Keratinocyte (primary cell): ENCODE results near the gene KLF11. TPM values are rescaled to one million over a fixed set of nuclear protein-coding genes. Genes with fewer than 3 reads are reported as not detected.

Experiments used
- DNase-seq: peaks from one replicate; pipeline ENCODE4 v3.0.0-alpha.2; 2011; ENCODE audit warnings: low read depth, missing footprints, low spot score
- FAIRE-seq: peaks from 2 replicates; lab custom pipeline; 2011; peaks lifted over from hg19 to GRCh38; lab: Jason Lieb, UNC
- H2AFZ ChIP-seq: 2 replicates; pipeline ENCODE4 v1.6.0; 2012; ENCODE audit warnings: low read length, control low read depth, inconsistent platforms; ENCODE audit not compliant: control insufficient read depth
- H3K27ac ChIP-seq: 2 replicates; pipeline ENCODE4 v1.5.1; 2011; ENCODE audit warnings: low read length; ENCODE audit not compliant: control insufficient read depth, insufficient read depth
- H3K27me3 ChIP-seq: 3 replicates; pipeline ENCODE4 v1.6.0; 2011; ENCODE audit warnings: low read length; ENCODE audit not compliant: control insufficient read depth, insufficient read depth; ENCODE audit errors: extremely low read depth
- H3K36me3 ChIP-seq, 2 experiments: 2 replicates in 1 of 2; 3 replicates in 1 of 2; pipeline ENCODE4 v1.5.1; 2011; ENCODE audit warnings: low read length in 2 of 2, mild to moderate bottlenecking in 1 of 2; ENCODE audit not compliant: control insufficient read depth in 2 of 2, insufficient read depth in 2 of 2; ENCODE audit errors: extremely low read depth in 1 of 2
- H3K4me1 ChIP-seq: 3 replicates; pipeline ENCODE4 v1.5.1; 2011; ENCODE audit warnings: low read length; ENCODE audit not compliant: control insufficient read depth, insufficient read depth; ENCODE audit errors: extremely low read depth
- H3K4me2 ChIP-seq: 3 replicates; pipeline ENCODE4 v1.6.0; 2011; ENCODE audit warnings: low read depth, low read length; ENCODE audit not compliant: control insufficient read depth, insufficient read depth; ENCODE audit errors: extremely low read depth
- H3K4me3 ChIP-seq, 3 experiments: fragments of 200-600 bp in 1 of 3; sonication (generic) in 1 of 3; 2 replicates in 2 of 3; 3 replicates in 1 of 3; pipeline ENCODE4 v1.5.1; 2011 to 2016; ENCODE audit warnings: low read length in 3 of 3, mild to moderate bottlenecking in 3 of 3, control low read depth in 2 of 3, inconsistent platforms in 1 of 3, low read depth in 1 of 3, mixed read lengths in 1 of 3, mixed run types in 1 of 3, moderate library complexity in 1 of 3; ENCODE audit not compliant: control insufficient read depth in 2 of 3, insufficient read depth in 2 of 3; ENCODE audit errors: extremely low read depth in 1 of 3
- H3K79me2 ChIP-seq: 2 replicates; pipeline ENCODE4 v1.6.0; 2012; ENCODE audit warnings: low read length; ENCODE audit not compliant: control insufficient read depth, insufficient read depth
- H3K9ac ChIP-seq: 3 replicates; pipeline ENCODE4 v1.6.0; 2011; ENCODE audit warnings: low read length; ENCODE audit not compliant: control insufficient read depth, insufficient read depth; ENCODE audit errors: extremely low read depth
- H3K9me1 ChIP-seq: 3 replicates; pipeline ENCODE4 v1.6.0; 2011; ENCODE audit warnings: low read length; ENCODE audit not compliant: control insufficient read depth, insufficient read depth; ENCODE audit errors: extremely low read depth
- H3K9me3 ChIP-seq: 2 replicates; pipeline ENCODE4 v1.5.1; 2012; ENCODE audit warnings: low read depth, low read length; ENCODE audit not compliant: control insufficient read depth
- H4K20me1 ChIP-seq: 3 replicates; pipeline ENCODE4 v1.6.0; 2011; ENCODE audit warnings: low read length; ENCODE audit not compliant: control insufficient read depth, insufficient read depth; ENCODE audit errors: extremely low read depth
- CTCF ChIP-seq, 3 experiments: IDR thresholded peaks in 1 of 3; conservative IDR thresholded peaks in 1 of 3; optimal IDR thresholded peaks in 1 of 3; 2 replicates in 2 of 3; 3 replicates in 1 of 3; pipeline versions ENCODE3 to v1.5.1; 2011; ENCODE audit warnings: low read length in 3 of 3, mild to moderate bottlenecking in 3 of 3, moderate library complexity in 2 of 3, control low read depth in 1 of 3, inconsistent platforms in 1 of 3; ENCODE audit not compliant: insufficient read depth in 2 of 3; ENCODE audit errors: extremely low read depth in 1 of 3
- EZH2 ChIP-seq: IDR thresholded peaks from one replicate; pipeline ENCODE4 v1.6.1; 2012; ENCODE audit warnings: inconsistent platforms, mild to moderate bottlenecking, low read length, moderate library complexity
- dilution Hi-C: fragments of 300-500 bp; cut with MboI; formaldehyde crosslinking; loops from one replicate; pipeline ENCODE4 v1.7.0; 2020; ENCODE audit warnings: low sequenced_read_pairs; ENCODE audit not compliant: extremely low pct_ligation_motif_present
- polyA plus RNA-seq, 5 experiments: library from polyadenylated mRNA; depleted of rRNA in 3 of 5; stranded (reverse) in 3 of 5; stranded (forward) in 1 of 5; unstranded in 1 of 5; fragments of >200 nt; gene quantifications; 1 replicate in 1 of 5; 2 replicates in 3 of 5; 3 replicates in 1 of 5; pipeline versions ENCODE4 v1.2.1 to v1.2.3, GENCODE V29; 2011 to 2012; ENCODE audit warnings: missing spikeins in 2 of 5, low read depth in 1 of 5, low replicate concordance in 1 of 5

The KLF11 gene
- polyA plus RNA-seq, 1 donor (not counting 4 experiments of a cell fraction or from before 2014, with no cell fraction given), result 7.0 TPM

GRCh38 chr2:10001586-10001985 lies 41.8 kb upstream of the KLF11 start:
- dilution Hi-C loops, result no loop called here

GRCh38 chr2:10002109-10002508 lies 41.2 kb upstream of the KLF11 start:
- no peaks in the 10 kb centered on the region for H3K79me2 ChIP-seq

More at GRCh38 chr2:10001586-10001985, 41.8 kb upstream of the KLF11 start:
- Histone ChIP-seq H3K36me3 (no peaks in the 10 kb centered on the region), H2AFZ (no peak overlapping the region), H3K79me2 (no peaks in the 10 kb centered on the region), H3K27me3 (no peaks in the 10 kb centered on the region), H3K9ac (no peak overlapping the region), H3K4me2 (no peak overlapping the region), H3K4me1 (no peaks in the 10 kb centered on the region), H3K4me3 (no peak overlapping the region), H3K9me1 (no peaks in the 10 kb centered on the region), H4K20me1 (no peaks in the 10 kb centered on the region), H3K9me3 (no peaks in the 10 kb centered on the region), H3K27ac (no peak overlapping the region)
- TF ChIP-seq EZH2, result no peak
- TF ChIP-seq CTCF (optimal IDR thresholded peaks at IDR 0.05 in 1 of 3, IDR thresholded peaks at IDR 0.05 in 1 of 3, conservative IDR thresholded peaks at IDR 0.05 in 1 of 3; ENCODE audit: extremely low read depth in 1 of 3, insufficient read depth in 2 of 3, low read length in 3 of 3), result no peak
- FAIRE-seq, result no peak
- no peak for DNase-seq

More at GRCh38 chr2:10002109-10002508, 41.2 kb upstream of the KLF11 start:
- no peak overlapping the region for H3K9ac ChIP-seq
- H3K9me3 ChIP-seq, result no peaks in the 10 kb centered on the region
- no peaks in the 10 kb centered on the region for H3K27me3 ChIP-seq
- H3K9me1 ChIP-seq, result no peaks in the 10 kb centered on the region
- dilution Hi-C loops, result no loop called here
- H3K36me3 ChIP-seq, result no peaks in the 10 kb centered on the region
- H4K20me1 ChIP-seq, result no peaks in the 10 kb centered on the region
- H2AFZ ChIP-seq, result no peak overlapping the region
- H3K4me2 ChIP-seq, result no peak overlapping the region
- no peaks in the 10 kb centered on the region for H3K4me1 ChIP-seq
- TF ChIP-seq EZH2 (no peak), CTCF (optimal IDR thresholded peaks at IDR 0.05 in 1 of 3, IDR thresholded peaks at IDR 0.05 in 1 of 3, conservative IDR thresholded peaks at IDR 0.05 in 1 of 3; ENCODE audit: extremely low read depth in 1 of 3, insufficient read depth in 2 of 3, low read length in 3 of 3) (no peak)
- no peak overlapping the region for H3K4me3 ChIP-seq
- no peak for FAIRE-seq
- H3K27ac ChIP-seq, result no peak overlapping the region
- DNase-seq, result no peak
